Neural cell (in vitro differentiated cells): Measurements from ENCODE around the gene KIRREL3. TPM values are rescaled to one million over a fixed set of nuclear protein-coding genes. Genes with fewer than 3 reads are reported as not detected.
A peak's percentile ranks its signal among the peaks of the same experiment; 100 is the strongest.

ENCODE experiments used
- H2AFZ ChIP-seq: fragments of 200-600, 300-800 bp; sonication (generic), shearing (Covaris generic); 2 replicates; pipeline ENCODE4 v1.6.0; 2014; ENCODE audit warnings: low read depth, mild to moderate bottlenecking, antibody characterized with exemption, low read length, moderate library complexity
- H3F3A ChIP-seq: fragments of 200-600 bp; shearing (Covaris generic); 2 replicates; pipeline ENCODE4 v1.6.1; 2016; ENCODE audit warnings: mild to moderate bottlenecking, moderate library complexity, mixed read lengths, antibody characterized with exemption, low read length; ENCODE audit not compliant: insufficient read depth, poor library complexity, severe bottlenecking
- H3K27ac ChIP-seq: fragments of 200-600, 300-800 bp; sonication (generic), shearing (Covaris generic); 2 replicates; pipeline ENCODE4 v1.5.1; 2014; ENCODE audit warnings: mild to moderate bottlenecking, low read length, moderate library complexity
- H3K27me3 ChIP-seq: fragments of 300-800, 200-600 bp; sonication (generic), shearing (Covaris generic); 2 replicates; pipeline ENCODE4 v1.6.0; 2014; ENCODE audit warnings: mild to moderate bottlenecking, low read depth, low read length, moderate library complexity; ENCODE audit not compliant: insufficient read depth
- H3K36me3 ChIP-seq: fragments of 300-800, 200-600 bp; sonication (generic), shearing (Covaris generic); 2 replicates; pipeline ENCODE4 v1.5.1; 2014; ENCODE audit warnings: mild to moderate bottlenecking, antibody characterized with exemption, low read length, moderate library complexity; ENCODE audit not compliant: insufficient read depth
- H3K4me2 ChIP-seq: fragments of 300-800, 200-600 bp; sonication (generic), shearing (Covaris generic); 2 replicates; pipeline ENCODE4 v1.6.0; 2014; ENCODE audit warnings: mild to moderate bottlenecking, low read length
- H3K4me3 ChIP-seq: fragments of 300-800, 200-600 bp; sonication (generic), shearing (Covaris generic); 2 replicates; pipeline ENCODE4 v1.5.1; 2014; ENCODE audit warnings: mild to moderate bottlenecking, low read length, moderate library complexity
- H3K79me2 ChIP-seq: fragments of 200-600 bp; shearing (Covaris generic); replicated peaks from 2 replicates; pipeline ENCODE4 v1.6.0; 2014; ENCODE audit warnings: mild to moderate bottlenecking, low read length, moderate library complexity; ENCODE audit not compliant: insufficient read depth
- H3K9ac ChIP-seq: fragments of 300-800, 200-600 bp; sonication (generic), shearing (Covaris generic); 2 replicates; pipeline ENCODE4 v1.6.1; 2016; ENCODE audit warnings: mild to moderate bottlenecking, low read length, mixed read lengths
- H3K9me2 ChIP-seq: fragments of 200-600 bp; shearing (Covaris generic); 2 replicates; pipeline ENCODE4 v1.6.1; 2016; ENCODE audit warnings: mild to moderate bottlenecking, low read length, mixed read lengths; ENCODE audit not compliant: insufficient read depth
- H3K9me3 ChIP-seq: fragments of 200-600, 300-800 bp; sonication (generic), shearing (Covaris generic); 2 replicates; pipeline ENCODE4 v1.6.1; 2016; ENCODE audit warnings: mild to moderate bottlenecking, mixed run types, low read length, moderate library complexity, mixed read lengths
- H4K20me1 ChIP-seq: fragments of 200-600 bp; shearing (Covaris generic); 2 replicates; pipeline ENCODE4 v1.6.1; 2016; ENCODE audit warnings: mild to moderate bottlenecking, mixed run types; ENCODE audit not compliant: insufficient read depth
- EP300 ChIP-seq: fragments of 450-650 bp; conservative IDR thresholded peaks from 2 replicates; pipeline ENCODE4 v1.6.1; 2014; ENCODE audit warnings: antibody characterized with exemption, mild to moderate bottlenecking, moderate library complexity; ENCODE audit not compliant: poor library complexity, severe bottlenecking
- EZH2 ChIP-seq: fragments of 200-600, 300-800 bp; shearing (Covaris generic), sonication (generic); IDR thresholded peaks from 2 replicates; pipeline ENCODE4 v1.6.1; 2014; ENCODE audit warnings: antibody characterized with exemption, low read length, borderline replicate concordance, mild to moderate bottlenecking; ENCODE audit not compliant: insufficient read depth, poor library complexity, severe bottlenecking
- MXI1 ChIP-seq: fragments of 450-650 bp; conservative IDR thresholded peaks from 2 replicates; pipeline ENCODE4 v1.6.1; 2014; ENCODE audit warnings: antibody characterized with exemption, mild to moderate bottlenecking; ENCODE audit not compliant: poor library complexity, severe bottlenecking
- POLR2AphosphoS5 ChIP-seq: IDR thresholded peaks from 2 replicates; pipeline ENCODE4 v1.6.1; 2012
- RAD21 ChIP-seq: fragments of 450-650 bp; conservative IDR thresholded peaks from 2 replicates; pipeline ENCODE4 v1.6.1; 2014; ENCODE audit warnings: antibody characterized with exemption, mild to moderate bottlenecking, moderate library complexity
- SMC3 ChIP-seq: fragments of 450-650 bp; conservative IDR thresholded peaks from 2 replicates; pipeline ENCODE4 v1.6.1; 2014; ENCODE audit warnings: antibody characterized with exemption, mild to moderate bottlenecking, moderate library complexity; ENCODE audit not compliant: poor library complexity
- TAF1 ChIP-seq: IDR thresholded peaks from 2 replicates; pipeline ENCODE4 v1.6.1; 2012; ENCODE audit warnings: low read depth
- polyA plus RNA-seq: library from polyadenylated mRNA; depleted of rRNA; stranded (reverse); fragments of >200 nt; gene quantifications from 2 replicates; pipeline ENCODE4 v1.2.3, GENCODE V29; 2014
- TF ChIP-seq, protein P1 (sequence below): fragments of 450-650 bp; IDR thresholded peaks from 2 replicates; pipeline ENCODE4 v1.5.1; 2014; ENCODE audit warnings: antibody characterized with exemption, mild to moderate bottlenecking, moderate library complexity; ENCODE audit not compliant: poor library complexity, severe bottlenecking
- TF ChIP-seq, protein P2 (sequence below): IDR thresholded peaks from 2 replicates; pipeline ENCODE4 v1.6.1; 2012; ENCODE audit warnings: borderline replicate concordance

The KIRREL3 gene
- polyA plus RNA-seq, 1 donor from 2014 or later = 23.8 TPM

DNA sequence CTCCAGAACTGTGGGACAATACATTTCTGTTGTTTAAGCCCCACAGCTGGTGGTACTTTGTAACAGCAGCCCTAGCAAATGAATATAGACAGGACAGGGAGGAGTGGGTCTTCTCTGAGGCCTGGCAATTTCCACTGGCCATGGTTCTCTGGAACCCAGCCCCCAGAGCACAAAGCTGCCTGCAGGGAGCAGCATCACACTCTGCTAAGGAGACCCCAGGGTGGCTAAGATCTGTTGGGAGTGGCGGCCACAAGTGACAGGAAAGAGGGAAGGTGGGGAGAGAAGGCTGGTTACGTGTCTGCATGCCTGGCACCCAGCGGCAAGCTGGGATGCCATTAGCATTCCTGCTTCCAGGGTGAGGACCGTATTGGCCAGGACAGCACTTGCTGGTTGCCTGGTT lies 433.2 kb downstream of the KIRREL3 start:
- no peak overlapping the region for H2AFZ ChIP-seq
- H3K27me3 ChIP-seq = no peaks in the 10 kb centered on the region
- no peaks in the 10 kb centered on the region for H3K9me3 ChIP-seq
- no peak overlapping the region for H3K27ac ChIP-seq
- H3K9ac ChIP-seq = no peak overlapping the region
- H3K79me2 ChIP-seq = no peaks in the 10 kb centered on the region
- no peak overlapping the region for H3K4me3 ChIP-seq
- H4K20me1 ChIP-seq = no peaks in the 10 kb centered on the region
- no peak overlapping the region for H3K4me2 ChIP-seq
- H3K36me3 ChIP-seq = no peaks in the 10 kb centered on the region
- H3K9me2 ChIP-seq = no peaks in the 10 kb centered on the region
- TF ChIP-seq, protein P1, sequence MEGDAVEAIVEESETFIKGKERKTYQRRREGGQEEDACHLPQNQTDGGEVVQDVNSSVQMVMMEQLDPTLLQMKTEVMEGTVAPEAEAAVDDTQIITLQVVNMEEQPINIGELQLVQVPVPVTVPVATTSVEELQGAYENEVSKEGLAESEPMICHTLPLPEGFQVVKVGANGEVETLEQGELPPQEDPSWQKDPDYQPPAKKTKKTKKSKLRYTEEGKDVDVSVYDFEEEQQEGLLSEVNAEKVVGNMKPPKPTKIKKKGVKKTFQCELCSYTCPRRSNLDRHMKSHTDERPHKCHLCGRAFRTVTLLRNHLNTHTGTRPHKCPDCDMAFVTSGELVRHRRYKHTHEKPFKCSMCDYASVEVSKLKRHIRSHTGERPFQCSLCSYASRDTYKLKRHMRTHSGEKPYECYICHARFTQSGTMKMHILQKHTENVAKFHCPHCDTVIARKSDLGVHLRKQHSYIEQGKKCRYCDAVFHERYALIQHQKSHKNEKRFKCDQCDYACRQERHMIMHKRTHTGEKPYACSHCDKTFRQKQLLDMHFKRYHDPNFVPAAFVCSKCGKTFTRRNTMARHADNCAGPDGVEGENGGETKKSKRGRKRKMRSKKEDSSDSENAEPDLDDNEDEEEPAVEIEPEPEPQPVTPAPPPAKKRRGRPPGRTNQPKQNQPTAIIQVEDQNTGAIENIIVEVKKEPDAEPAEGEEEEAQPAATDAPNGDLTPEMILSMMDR = no peak
- TF ChIP-seq TAF1 (no peak), SMC3 (no peak), RAD21 (no peak), MXI1 (no peak), EZH2 (no peak), POLR2AphosphoS5 (no peak), EP300 (no peak)
- TF ChIP-seq, protein P2, sequence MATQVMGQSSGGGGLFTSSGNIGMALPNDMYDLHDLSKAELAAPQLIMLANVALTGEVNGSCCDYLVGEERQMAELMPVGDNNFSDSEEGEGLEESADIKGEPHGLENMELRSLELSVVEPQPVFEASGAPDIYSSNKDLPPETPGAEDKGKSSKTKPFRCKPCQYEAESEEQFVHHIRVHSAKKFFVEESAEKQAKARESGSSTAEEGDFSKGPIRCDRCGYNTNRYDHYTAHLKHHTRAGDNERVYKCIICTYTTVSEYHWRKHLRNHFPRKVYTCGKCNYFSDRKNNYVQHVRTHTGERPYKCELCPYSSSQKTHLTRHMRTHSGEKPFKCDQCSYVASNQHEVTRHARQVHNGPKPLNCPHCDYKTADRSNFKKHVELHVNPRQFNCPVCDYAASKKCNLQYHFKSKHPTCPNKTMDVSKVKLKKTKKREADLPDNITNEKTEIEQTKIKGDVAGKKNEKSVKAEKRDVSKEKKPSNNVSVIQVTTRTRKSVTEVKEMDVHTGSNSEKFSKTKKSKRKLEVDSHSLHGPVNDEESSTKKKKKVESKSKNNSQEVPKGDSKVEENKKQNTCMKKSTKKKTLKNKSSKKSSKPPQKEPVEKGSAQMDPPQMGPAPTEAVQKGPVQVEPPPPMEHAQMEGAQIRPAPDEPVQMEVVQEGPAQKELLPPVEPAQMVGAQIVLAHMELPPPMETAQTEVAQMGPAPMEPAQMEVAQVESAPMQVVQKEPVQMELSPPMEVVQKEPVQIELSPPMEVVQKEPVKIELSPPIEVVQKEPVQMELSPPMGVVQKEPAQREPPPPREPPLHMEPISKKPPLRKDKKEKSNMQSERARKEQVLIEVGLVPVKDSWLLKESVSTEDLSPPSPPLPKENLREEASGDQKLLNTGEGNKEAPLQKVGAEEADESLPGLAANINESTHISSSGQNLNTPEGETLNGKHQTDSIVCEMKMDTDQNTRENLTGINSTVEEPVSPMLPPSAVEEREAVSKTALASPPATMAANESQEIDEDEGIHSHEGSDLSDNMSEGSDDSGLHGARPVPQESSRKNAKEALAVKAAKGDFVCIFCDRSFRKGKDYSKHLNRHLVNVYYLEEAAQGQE = no peak
- no peaks in the 10 kb centered on the region for H3F3A ChIP-seq

GRCh38 chr11:126564566-126564965 lies 436.0 kb downstream of the KIRREL3 start:
- H3K9ac ChIP-seq = no peak overlapping the region
- H3K36me3 ChIP-seq = no peaks in the 10 kb centered on the region
- no peak overlapping the region for H3K4me3 ChIP-seq
- no peak overlapping the region for H3K27ac ChIP-seq
- H2AFZ ChIP-seq = peak overlapping the region; percentile 15
- no peaks in the 10 kb centered on the region for H4K20me1 ChIP-seq
- no peaks in the 10 kb centered on the region for H3K9me2 ChIP-seq
- TF ChIP-seq TAF1 = no peak
- TF ChIP-seq SMC3 = no peak
- TF ChIP-seq EP300 = no peak
- TF ChIP-seq, protein P1 = no peak
- TF ChIP-seq, protein P2 = no peak
- TF ChIP-seq RAD21 = no peak
- no peak for TF ChIP-seq MXI1
- TF ChIP-seq POLR2AphosphoS5 = no peak
- TF ChIP-seq EZH2 = no peak
- H3K4me2 ChIP-seq = no peak overlapping the region
- H3K9me3 ChIP-seq = no peaks in the 10 kb centered on the region
- H3F3A ChIP-seq = no peaks in the 10 kb centered on the region
- H3K79me2 ChIP-seq = no peaks in the 10 kb centered on the region
- H3K27me3 ChIP-seq = no peaks in the 10 kb centered on the region
